WI38 (cell line): Measurements from ENCODE around the gene UGT1A6.

Experiments
- H3K4me3 ChIP-seq: 2 replicates; pipeline ENCODE4 v1.5.1; 2011; ENCODE audit warnings: low read depth, mild to moderate bottlenecking, control low read depth, low read length
- TF ChIP-seq, protein P1 (sequence below): IDR thresholded peaks from 2 replicates; pipeline ENCODE4 v1.5.1; 2012; ENCODE audit warnings: low read depth, mild to moderate bottlenecking, control low read depth, low read length

The UGT1A6 gene

DNA sequence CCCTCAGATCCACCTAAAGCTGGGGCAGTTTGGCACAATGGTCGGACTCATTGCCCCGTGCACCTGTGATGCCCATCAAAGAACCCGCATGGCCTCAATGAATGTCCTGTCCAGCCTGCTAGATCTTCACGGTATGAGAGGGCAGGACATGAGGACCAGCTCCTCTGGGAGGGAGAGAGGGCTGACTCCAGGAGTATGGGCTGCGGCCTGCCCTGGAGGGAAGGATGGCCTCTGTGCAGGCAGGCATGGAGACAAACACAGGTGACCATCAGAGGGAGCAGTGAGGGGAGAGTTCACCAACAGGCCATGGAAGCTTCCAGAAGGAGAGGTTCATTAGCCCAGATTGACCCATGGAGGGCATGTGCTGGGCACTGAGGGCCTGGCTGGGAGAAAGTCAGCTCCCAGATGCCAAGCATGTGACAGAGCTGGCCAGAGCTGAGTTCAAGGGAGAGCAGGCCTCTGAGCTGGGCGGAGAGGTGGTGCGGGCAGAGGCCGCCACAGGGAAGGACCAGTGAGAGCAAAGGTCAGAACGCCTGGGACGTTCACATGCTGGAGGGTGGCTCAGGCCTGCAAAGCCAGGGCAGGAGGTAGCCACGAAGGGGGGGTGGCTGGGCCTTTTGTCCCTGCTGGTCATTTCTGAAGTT is 125.4 kb downstream of the UGT1A6 start:
- H3K4me3 ChIP-seq: no peak overlapping the region
- TF ChIP-seq, protein P1, sequence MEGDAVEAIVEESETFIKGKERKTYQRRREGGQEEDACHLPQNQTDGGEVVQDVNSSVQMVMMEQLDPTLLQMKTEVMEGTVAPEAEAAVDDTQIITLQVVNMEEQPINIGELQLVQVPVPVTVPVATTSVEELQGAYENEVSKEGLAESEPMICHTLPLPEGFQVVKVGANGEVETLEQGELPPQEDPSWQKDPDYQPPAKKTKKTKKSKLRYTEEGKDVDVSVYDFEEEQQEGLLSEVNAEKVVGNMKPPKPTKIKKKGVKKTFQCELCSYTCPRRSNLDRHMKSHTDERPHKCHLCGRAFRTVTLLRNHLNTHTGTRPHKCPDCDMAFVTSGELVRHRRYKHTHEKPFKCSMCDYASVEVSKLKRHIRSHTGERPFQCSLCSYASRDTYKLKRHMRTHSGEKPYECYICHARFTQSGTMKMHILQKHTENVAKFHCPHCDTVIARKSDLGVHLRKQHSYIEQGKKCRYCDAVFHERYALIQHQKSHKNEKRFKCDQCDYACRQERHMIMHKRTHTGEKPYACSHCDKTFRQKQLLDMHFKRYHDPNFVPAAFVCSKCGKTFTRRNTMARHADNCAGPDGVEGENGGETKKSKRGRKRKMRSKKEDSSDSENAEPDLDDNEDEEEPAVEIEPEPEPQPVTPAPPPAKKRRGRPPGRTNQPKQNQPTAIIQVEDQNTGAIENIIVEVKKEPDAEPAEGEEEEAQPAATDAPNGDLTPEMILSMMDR: no peak

DNA sequence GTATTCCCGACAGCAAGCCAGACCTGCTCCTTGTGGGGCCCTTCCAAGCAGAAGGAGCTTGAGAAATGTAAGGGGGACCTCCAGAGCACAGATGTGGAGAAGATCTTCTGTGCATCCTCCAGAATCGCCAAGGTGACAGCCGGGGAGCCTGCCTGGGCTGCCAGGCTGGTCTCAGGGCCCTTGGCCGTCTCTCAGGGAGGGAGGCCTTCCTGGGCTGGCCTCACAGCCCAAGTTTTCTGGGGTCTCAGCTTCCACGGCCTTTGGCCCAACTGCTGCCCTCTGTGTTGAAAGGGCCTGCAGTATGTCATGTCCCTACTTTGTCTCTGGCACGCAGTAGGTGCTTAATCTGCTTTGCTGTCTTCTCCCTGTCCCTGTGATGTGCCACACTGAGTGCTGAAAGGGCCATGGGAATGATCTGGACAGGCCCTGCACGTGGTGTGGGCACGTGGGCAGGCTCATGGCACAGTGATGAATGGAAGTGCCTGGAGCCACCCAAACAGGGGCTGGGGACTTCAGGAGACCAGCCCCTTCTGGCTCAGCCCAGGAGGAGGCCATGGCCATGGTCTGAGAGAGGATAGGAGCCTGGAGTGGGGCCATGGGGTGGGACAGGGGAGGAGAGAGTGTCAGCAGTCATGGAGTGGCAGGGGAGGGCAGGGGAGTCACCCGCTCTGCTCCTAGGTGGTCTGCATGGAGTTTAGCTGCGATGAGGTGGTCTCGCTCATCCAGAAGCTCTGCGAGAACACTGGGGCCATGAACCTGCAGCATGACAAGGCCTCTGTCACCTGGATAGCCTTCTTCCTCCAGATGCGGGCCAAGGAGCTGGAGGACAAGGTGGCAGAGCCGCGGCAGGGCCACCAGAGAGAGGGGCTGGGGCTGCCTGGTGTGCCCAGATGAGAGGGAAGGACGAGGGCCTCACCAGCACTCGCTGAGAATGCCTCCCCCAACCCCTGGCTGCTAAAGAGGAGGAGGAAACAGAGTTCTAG is 126.2 kb downstream of the UGT1A6 start:
- no peak overlapping the region for H3K4me3 ChIP-seq
- TF ChIP-seq, protein P1: no peak

DNA sequence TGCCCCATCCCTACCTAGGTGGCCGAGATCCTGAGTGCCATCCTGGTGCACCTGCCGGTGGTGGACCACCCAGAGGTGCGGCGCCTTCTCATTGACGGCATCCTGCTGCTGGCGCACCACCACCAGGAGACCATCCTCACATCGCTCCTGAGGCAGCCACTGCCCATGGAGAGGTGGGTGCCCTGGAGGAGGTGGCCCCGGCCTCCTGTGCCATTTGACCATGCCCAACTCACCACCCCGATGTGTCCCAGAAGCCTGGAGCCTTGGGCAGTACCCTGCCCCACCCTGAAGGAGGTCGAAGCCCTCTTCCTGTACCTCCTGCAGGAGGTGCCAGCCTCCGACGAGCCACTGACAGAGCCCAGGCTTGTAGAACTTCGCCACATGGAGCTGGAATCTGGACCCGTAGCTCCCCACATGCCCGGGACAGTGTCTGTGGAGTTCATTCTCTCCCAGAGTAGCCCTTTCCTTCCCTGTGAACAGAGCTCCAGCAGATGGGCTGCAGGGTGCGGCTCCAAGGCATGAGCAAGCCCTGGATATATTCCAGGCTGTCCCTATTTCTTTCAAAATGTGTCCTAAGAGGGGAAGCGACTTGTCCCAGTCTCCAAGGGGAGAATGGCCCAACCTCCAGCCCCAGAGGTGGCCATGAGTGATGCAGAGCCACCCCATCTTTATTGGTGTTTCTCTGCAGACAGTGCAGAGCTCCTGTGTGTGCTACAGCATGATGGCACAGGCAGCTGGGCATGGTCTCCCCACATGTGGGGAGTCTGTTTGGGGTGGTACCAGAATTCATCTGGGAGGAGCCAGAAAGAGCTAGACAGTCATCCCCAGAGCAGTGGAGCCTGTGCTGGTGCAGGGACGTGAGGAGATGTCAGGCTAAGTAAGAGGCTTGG is 127.4 kb downstream of the UGT1A6 start:
- TF ChIP-seq, protein P1: no peak
- H3K4me3 ChIP-seq: no peak overlapping the region

DNA sequence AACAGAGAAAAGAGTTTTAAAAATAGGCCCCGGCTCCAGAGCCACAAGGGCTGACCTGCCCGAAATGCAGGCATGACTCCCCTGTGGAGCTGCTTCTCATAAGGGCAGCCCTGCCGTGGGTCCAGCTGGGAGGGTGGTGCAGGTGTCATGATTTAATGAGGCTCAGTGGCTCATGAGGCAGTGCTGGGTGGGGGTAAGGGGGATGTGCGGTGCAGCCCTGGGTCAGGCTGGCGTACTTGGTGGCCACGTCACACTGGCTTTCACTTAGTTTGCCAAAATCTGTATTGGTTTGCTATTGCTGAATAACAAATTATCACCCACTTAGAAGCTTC is 128.1 kb downstream of the UGT1A6 start:
- H3K4me3 ChIP-seq: no peak overlapping the region
- TF ChIP-seq, protein P1: no peak

DNA sequence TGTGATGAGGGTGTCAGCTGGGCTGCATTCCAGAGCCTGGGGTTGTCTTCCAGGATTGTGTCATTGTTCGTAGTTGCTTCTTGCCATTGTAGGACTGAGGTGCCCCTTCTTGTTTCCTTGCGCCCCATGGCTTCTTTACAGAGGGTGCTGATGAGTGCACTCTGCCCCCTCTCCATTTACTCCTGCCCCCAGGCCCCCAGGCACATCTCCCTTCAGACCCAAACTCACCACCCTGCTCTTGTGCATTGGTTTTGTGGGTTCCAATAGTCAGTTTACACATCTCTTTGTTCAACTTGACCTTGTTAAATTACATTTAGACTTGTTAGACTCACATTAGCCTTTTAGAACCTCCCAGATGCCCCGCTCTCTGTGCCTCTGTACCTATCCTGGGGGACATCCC is 128.5 kb downstream of the UGT1A6 start:
- TF ChIP-seq, protein P1: no peak

DNA sequence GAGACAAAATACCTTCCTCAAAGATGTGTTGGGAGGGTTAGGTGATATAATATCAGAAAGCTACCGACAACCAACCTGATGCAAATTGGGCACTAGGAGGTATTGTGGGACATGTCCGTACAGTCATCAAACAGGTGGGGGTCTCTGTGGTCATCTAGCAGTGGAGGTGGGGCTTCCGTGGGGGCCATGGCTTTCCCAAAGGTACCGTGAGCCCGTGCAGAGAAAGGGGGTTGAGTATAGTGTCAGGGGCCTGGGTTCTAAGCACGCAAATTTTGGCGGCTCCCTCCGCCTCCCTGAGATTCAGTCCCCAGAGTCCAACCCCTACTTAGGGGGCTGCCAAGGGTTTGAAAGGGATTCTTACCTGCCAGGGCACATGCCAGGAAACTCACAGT is 129.0 kb downstream of the UGT1A6 start:
- H3K4me3 ChIP-seq: no peak overlapping the region
- TF ChIP-seq, protein P1: no peak

More for the DNA sequence above, 128.5 kb downstream of the UGT1A6 start:
- no peak overlapping the region for H3K4me3 ChIP-seq
